Ovary (tissue), 9 donors: ENCODE data around the gene FLCN. TPM values are rescaled to one million over a fixed set of nuclear protein-coding genes. Genes with fewer than 3 reads are reported as not detected.

Experiments used
- DNase-seq, 5 donors: peaks; one replicate each; pipeline ENCODE4 v3.0.0-alpha.2; 2019 to 2020
- H3K27ac ChIP-seq, 2 donors: fragments of 200-600 bp; one replicate each; pipeline versions ENCODE4 v1.5.1 to v1.8.0; 2019 to 2022
- H3K27me3 ChIP-seq: fragments of 200-600 bp; one replicate; pipeline ENCODE4 v1.8.0; 2022
- H3K36me3 ChIP-seq: fragments of 200-600 bp; sonication (generic); one replicate; pipeline ENCODE4 v1.5.1; 2019
- H3K4me1 ChIP-seq: one replicate; pipeline ENCODE4 v1.8.1; 2013; ENCODE audit warnings: mild to moderate bottlenecking, moderate library complexity; ENCODE audit not compliant: insufficient read depth
- H3K4me3 ChIP-seq: fragments of 200-600 bp; sonication (generic); one replicate; pipeline ENCODE4 v1.5.1; 2017
- H3K9me3 ChIP-seq, 2 donors: fragments of 200-600 bp in 1 of 2; sonication (generic) in 1 of 2; one replicate each; pipeline versions ENCODE4 v1.5.1 to v1.8.1; 2013 to 2019; ENCODE audit warnings: mild to moderate bottlenecking in 1 of 2, moderate library complexity in 1 of 2
- CTCF ChIP-seq, 3 donors: fragments of 450-650 bp in 2 of 3; fragments of 200-600 bp in 1 of 3; IDR thresholded peaks; one replicate each; pipeline versions ENCODE4 v1.5.1 to v1.8.0; 2016 to 2022; ENCODE audit warnings: antibody characterized with exemption in 3 of 3, mild to moderate bottlenecking in 1 of 3
- EP300 ChIP-seq: sonication (generic); formaldehyde crosslinking; IDR thresholded peaks from one replicate; pipeline ENCODE4 v1.6.1; 2017; ENCODE audit warnings: antibody characterized with exemption
- POLR2A ChIP-seq: fragments of 450-650 bp; IDR thresholded peaks from one replicate; pipeline ENCODE4 v1.6.1; 2017; ENCODE audit warnings: antibody characterized with exemption, mild to moderate bottlenecking, moderate library complexity
- WGBS, 3 donors: extraction: QIAGEN DNeasy Blood & Tissue Kit in 1 of 3; methylation state at CpG; one replicate each; pipeline versions ENCODE4 v1.1.5 to v1.1.7; 2013 to 2017; 5-methylcytosine and 5-hydroxymethylcytosine counted together
- intact Hi-C, 4 donors: fragments of 100-400 bp; cut with DNase I; formaldehyde crosslinking; loops; one replicate each; pipeline versions ENCODE4 v1.11.0 to v1.15.1; 2022 to 2023
- polyA plus RNA-seq, 2 donors: library from polyadenylated mRNA; stranded (reverse); fragments of 200-250 nt in 1 of 2; fragments of 350-450 nt in 1 of 2; fragmentation: Illumina TruSeq in 1 of 2; extraction: RNeasy Lipid Tissue Mini Kit (QIAGEN cat#74804) in 1 of 2; gene quantifications; one replicate each; pipeline ENCODE4 v1.2.3, GENCODE V29; 2013 to 2014
- total RNA-seq, 7 donors: library from RNA; depleted of rRNA in 2 of 7; stranded (reverse); fragments of >200 nt in 2 of 7; fragmentation: NEBNext Ultra II Directional in 3 of 7; extraction: Animal tissue kit (Norgen Biotek cat#: 25700) in 3 of 7; gene quantifications; one replicate each; pipeline versions ENCODE4 v1.1.0 to v1.2.4, GENCODE V29; 2016 to 2023
- donor health status: DM: no; HTN: no; CAD: no; lungs with moderate emphysema.
- donor health status: DM: no; HTN: no; CAD: no.
- donor health status: Bipolar disorder and iron deficiency.
- donor health status: DM: yes; HTN: yes; CAD: no.
- donor health status: DM: no; HTN: no; CAD: no.
- donor health status: DM: yes; HTN: yes; CAD: no.

The FLCN gene
- total and polyA plus RNA-seq, 9 donors = 16.4 to 55.7 (median 42.7) TPM

- 89 to 90% (median 89%) methylated on average over 3 of the region's 3 CpGs for WGBS, 3 donors
- Histone ChIP-seq H3K27ac (no peak overlapping the region), H3K27me3 (no peaks in the 10 kb centered on the region), H3K4me1 (no peaks in the 10 kb centered on the region), H3K4me3 (no peak overlapping the region), H3K36me3 (no peaks in the 10 kb centered on the region), H3K9me3 (no peaks in the 10 kb centered on the region)
- no peak for TF ChIP-seq EP300
- TF ChIP-seq CTCF (IDR thresholded peaks at IDR 0.05) = no peak
- TF ChIP-seq POLR2A = no peak
- intact Hi-C loops = no loop called here
- DNase-seq = no peak
Observed at GRCh38 chr17:17253406-17253805, 16.4 kb upstream of the FLCN start.

DNA sequence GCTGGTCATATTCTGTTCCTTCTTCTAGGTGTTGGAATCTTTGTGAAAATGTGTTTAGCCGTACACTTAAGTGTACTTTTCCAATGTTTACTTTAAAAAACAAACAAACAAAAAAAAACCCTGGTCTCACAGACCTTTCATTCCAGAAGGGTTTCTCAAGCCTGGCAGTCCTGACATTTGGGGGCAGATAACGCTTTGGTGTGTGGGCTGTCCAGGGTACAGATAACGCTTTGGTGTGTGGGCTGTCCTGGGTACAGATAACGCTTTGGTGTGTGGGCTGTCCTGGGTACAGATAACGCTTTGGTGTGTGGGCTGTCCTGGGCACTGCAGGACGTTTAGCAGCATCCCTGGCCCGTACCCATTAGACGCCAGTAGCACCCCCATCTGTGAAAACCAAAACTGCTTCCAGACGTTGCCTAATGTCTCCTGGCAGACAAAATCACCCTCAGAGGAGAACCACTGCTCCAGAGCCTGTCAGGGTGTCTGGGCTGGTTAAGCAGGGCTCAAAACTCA, 15.2 kb upstream of the FLCN start:
- DNase-seq = no peak
- Histone ChIP-seq H3K4me1 (no peaks in the 10 kb centered on the region), H3K4me3 (no peak overlapping the region), H3K36me3 (no peaks in the 10 kb centered on the region), H3K27me3 (no peaks in the 10 kb centered on the region), H3K27ac (no peak overlapping the region), H3K9me3 (no peaks in the 10 kb centered on the region)
- intact Hi-C loops = no loop called here
- TF ChIP-seq CTCF (IDR thresholded peaks at IDR 0.05) (no peak), POLR2A (no peak), EP300 (no peak)
- WGBS, 3 donors = 52 to 68% (median 61%) methylated on average over 9 of the region's 9 CpGs

DNA sequence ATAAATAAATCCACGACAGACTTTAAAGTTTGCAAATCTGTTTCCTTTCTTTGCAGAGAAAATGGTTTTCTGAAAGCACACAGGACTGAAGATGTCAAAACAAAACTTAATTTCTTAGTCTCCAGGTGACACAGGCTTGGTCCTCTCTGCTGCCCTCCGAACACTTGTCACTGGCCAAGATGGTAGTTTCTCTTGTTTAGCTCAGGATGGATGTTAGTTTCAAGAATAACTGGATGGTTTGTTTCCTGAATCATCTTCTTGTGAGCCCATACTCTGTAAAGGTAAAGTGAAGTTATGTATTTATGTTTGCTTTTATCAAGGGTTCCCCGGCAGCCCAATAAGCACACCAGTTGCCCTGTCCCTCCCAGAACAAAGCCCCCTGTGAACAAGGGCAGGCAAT, 9.9 kb upstream of the FLCN start:
- TF ChIP-seq CTCF (IDR thresholded peaks at IDR 0.05) (no peak), POLR2A (no peak), EP300 (no peak)
- no peak overlapping the region for H3K4me3 ChIP-seq
- no peak overlapping the region for H3K27ac ChIP-seq
- H3K36me3 ChIP-seq = no peaks in the 10 kb centered on the region
- no peak for DNase-seq
- no peaks in the 10 kb centered on the region for H3K4me1 ChIP-seq
- WGBS, 3 donors = 83 to 84% (median 83%) methylated on average over 3 of the region's 3 CpGs
- intact Hi-C loops = no loop called here
- H3K27me3 ChIP-seq = no peaks in the 10 kb centered on the region
- no peaks in the 10 kb centered on the region for H3K9me3 ChIP-seq

GRCh38 chr17:17243163-17243562, 6.2 kb upstream of the FLCN start:
- WGBS, 3 donors = 84 to 94% (median 91%) methylated on average over 6 of the region's 6 CpGs
- Histone ChIP-seq H3K9me3 (no peaks in the 10 kb centered on the region), H3K27ac (no peak overlapping the region), H3K27me3 (no peaks in the 10 kb centered on the region), H3K36me3 (no peaks in the 10 kb centered on the region), H3K4me1 (peaks cover under 1% of the 10 kb centered on the region), H3K4me3 (no peak overlapping the region)
- DNase-seq = no peak
- no peak for TF ChIP-seq CTCF (IDR thresholded peaks at IDR 0.05)
- no peak for TF ChIP-seq EP300
- TF ChIP-seq POLR2A = no peak
- intact Hi-C loops = no loop called here

DNA sequence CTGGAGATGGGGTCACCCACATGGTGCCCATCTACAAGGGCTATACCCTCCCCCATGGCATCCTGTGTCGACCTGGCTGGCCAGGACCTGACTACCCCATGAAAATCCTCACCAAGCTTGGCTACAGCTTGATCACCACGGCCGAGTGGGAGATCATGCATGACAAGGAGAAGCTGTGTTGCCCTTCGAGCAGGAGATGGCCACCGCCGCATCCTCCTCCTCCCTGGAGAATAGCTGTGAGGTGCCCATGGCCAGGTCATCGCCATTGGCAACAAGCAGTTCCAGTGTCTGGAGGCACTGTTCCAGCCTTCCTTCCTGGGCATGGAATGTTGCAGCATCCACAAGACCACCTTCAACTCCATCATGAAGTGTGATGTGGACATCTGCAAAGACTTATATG, 5.3 kb upstream of the FLCN start:
- no peak for DNase-seq
- 84 to 93% (median 91%) methylated on average over 7 of the region's 7 CpGs for WGBS, 3 donors
- TF ChIP-seq POLR2A (no peak), CTCF (IDR thresholded peaks at IDR 0.05) (no peak), EP300 (no peak)
- no peaks in the 10 kb centered on the region for H3K27me3 ChIP-seq
- intact Hi-C loops = no loop called here
- no peak overlapping the region for H3K4me3 ChIP-seq
- peaks cover 2% of the 10 kb centered on the region for H3K4me1 ChIP-seq
- no peaks in the 10 kb centered on the region for H3K36me3 ChIP-seq
- H3K9me3 ChIP-seq = no peaks in the 10 kb centered on the region
- H3K27ac ChIP-seq = no peak overlapping the region
